Psoas muscle (tissue), 8 donors: ENCODE measurements around the gene SLC35B1. TPM values are rescaled to one million over a fixed set of nuclear protein-coding genes. Genes with fewer than 3 reads are reported as not detected.

ENCODE experiments used
- ATAC-seq, 4 donors: fragments of 200-7000 bp; cut with Tn5 transposase; one replicate each; pipeline ENCODE4 v1.9.1; 2020; ENCODE audit warnings: moderate library complexity in 3 of 4, mild to moderate bottlenecking in 2 of 4
- DNase-seq, 2 donors: peaks; one replicate each; pipeline ENCODE4 v3.0.0-alpha.2; 2020
- H3K27ac ChIP-seq: fragments of 200-600 bp; one replicate; pipeline ENCODE4 v1.8.0; 2022
- H3K27me3 ChIP-seq, 3 donors: fragments of 200-600 bp in 1 of 3; one replicate each; pipeline versions ENCODE4 v1.6.1 to v1.8.0; 2013 to 2022; ENCODE audit warnings: low read length in 2 of 3, mild to moderate bottlenecking in 2 of 3, moderate library complexity in 1 of 3; ENCODE audit not compliant: insufficient read depth in 3 of 3
- H3K36me3 ChIP-seq, 2 donors: fragments of 200-600 bp in 1 of 2; one replicate each; pipeline versions ENCODE4 v1.6.1 to v1.8.0; 2013 to 2022; ENCODE audit warnings: low read depth in 1 of 2, mild to moderate bottlenecking in 1 of 2, moderate library complexity in 1 of 2; ENCODE audit not compliant: insufficient read depth in 1 of 2
- H3K4me1 ChIP-seq: fragments of 200-600 bp; one replicate; pipeline ENCODE4 v1.8.0; 2022
- H3K4me3 ChIP-seq: fragments of 200-600 bp; one replicate; pipeline ENCODE4 v1.8.0; 2022; ENCODE audit warnings: mild to moderate bottlenecking
- H3K9me3 ChIP-seq: fragments of 200-600 bp; one replicate; pipeline ENCODE4 v1.8.0; 2022
- WGBS, 3 donors: extraction: QIAGEN DNeasy Blood & Tissue Kit; methylation state at CpG; one replicate each; pipeline versions ENCODE4 v1.1.6 to v1.1.7; 2013; 5-methylcytosine and 5-hydroxymethylcytosine counted together
- intact Hi-C, 2 donors: fragments of 100-400 bp; cut with DNase I; formaldehyde crosslinking; loops; one replicate each; pipeline versions ENCODE4 v1.11.0 to v1.14.2; 2022
- polyA plus RNA-seq, 3 donors: library from polyadenylated mRNA; stranded (reverse); fragments of 200-250 nt; gene quantifications; one replicate each; pipeline ENCODE4 v1.2.3, GENCODE V29; 2013
- total RNA-seq, 4 donors: library from RNA; stranded (reverse); fragmentation: NEBNext Ultra II Directional in 2 of 4; extraction: Animal tissue kit (Norgen Biotek cat#: 25700) in 2 of 4; gene quantifications; one replicate each; pipeline versions ENCODE4 v1.2.1 to v1.2.4, GENCODE V29; 2021 to 2023
- TF ChIP-seq, protein P1 (sequence below): fragments of 200-600 bp; IDR thresholded peaks from one replicate; pipeline ENCODE4 v1.8.0; 2022; ENCODE audit warnings: antibody characterized with exemption
- donor health status: healthy with polysubstance abuse.
- donor health status: DM: no; HTN: no; CAD: no; lungs with moderate emphysema.
- donor health status: Bipolar disorder and iron deficiency.
- donor health status: healthy.
- donor health status: DM: yes; HTN: yes; CAD: no.
- donor health status: DM: no; HTN: no; CAD: no.
- donor health status: DM: no; HTN: no; CAD: no.
- donor health status: DM: yes; HTN: yes; CAD: no.

Gene SLC35B1
- total and polyA plus RNA-seq, 7 donors, result 39.5 to 85.7 (median 66.2) TPM

DNA sequence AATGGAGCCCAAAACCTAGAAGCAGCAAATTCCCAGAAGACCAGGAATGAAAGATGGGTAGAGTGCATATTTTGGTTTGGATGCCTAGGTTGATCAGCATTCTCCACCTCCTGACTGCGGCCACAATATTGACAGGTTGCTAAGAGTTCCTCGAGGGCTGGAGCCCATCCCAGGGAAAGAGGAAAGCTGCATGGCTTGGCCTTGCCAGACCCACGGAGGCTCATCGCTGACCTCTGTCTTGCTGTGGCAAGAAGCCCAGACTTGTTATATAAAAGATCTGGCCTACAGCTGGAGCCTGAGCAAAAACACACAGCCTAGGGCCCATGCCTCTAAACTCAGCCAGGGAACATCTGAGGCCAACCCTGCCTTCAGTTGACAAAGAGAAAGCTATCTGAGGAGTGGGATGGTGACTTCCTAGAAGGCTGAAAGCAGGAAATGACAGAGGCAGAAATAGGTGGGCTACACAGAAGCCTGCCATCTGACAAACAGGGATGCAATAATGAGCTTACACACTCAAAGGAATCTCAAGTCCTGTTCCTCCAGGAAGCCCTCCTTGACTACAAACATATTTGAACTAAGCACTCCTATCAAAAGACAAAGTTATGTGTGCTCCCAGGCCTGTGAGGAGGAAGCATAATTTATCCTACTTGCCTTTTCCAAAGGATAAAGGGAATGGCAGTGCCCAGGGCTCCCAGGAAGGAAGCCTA, 22.5 kb upstream of the SLC35B1 start:
- Histone ChIP-seq H3K9me3 (no peaks in the 10 kb centered on the region), H3K27me3 (no peaks in the 10 kb centered on the region), H3K27ac (peak overlapping the region; percentile 43), H3K4me1 (peaks cover 26% of the 10 kb centered on the region), H3K4me3 (no peak overlapping the region), H3K36me3 (no peaks in the 10 kb centered on the region)
- intact Hi-C loops, result no loop called here
- ATAC-seq, result peak; percentile 72 to 94 (median 92)
- DNase-seq, result peak; percentile 74 to 86
- whole genome bisulfite sequencing, 3 donors, result 1 to 9% (median 3%) methylated on average over 4 of the region's 4 CpGs
- TF ChIP-seq, protein P1, sequence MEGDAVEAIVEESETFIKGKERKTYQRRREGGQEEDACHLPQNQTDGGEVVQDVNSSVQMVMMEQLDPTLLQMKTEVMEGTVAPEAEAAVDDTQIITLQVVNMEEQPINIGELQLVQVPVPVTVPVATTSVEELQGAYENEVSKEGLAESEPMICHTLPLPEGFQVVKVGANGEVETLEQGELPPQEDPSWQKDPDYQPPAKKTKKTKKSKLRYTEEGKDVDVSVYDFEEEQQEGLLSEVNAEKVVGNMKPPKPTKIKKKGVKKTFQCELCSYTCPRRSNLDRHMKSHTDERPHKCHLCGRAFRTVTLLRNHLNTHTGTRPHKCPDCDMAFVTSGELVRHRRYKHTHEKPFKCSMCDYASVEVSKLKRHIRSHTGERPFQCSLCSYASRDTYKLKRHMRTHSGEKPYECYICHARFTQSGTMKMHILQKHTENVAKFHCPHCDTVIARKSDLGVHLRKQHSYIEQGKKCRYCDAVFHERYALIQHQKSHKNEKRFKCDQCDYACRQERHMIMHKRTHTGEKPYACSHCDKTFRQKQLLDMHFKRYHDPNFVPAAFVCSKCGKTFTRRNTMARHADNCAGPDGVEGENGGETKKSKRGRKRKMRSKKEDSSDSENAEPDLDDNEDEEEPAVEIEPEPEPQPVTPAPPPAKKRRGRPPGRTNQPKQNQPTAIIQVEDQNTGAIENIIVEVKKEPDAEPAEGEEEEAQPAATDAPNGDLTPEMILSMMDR, result no peak

DNA sequence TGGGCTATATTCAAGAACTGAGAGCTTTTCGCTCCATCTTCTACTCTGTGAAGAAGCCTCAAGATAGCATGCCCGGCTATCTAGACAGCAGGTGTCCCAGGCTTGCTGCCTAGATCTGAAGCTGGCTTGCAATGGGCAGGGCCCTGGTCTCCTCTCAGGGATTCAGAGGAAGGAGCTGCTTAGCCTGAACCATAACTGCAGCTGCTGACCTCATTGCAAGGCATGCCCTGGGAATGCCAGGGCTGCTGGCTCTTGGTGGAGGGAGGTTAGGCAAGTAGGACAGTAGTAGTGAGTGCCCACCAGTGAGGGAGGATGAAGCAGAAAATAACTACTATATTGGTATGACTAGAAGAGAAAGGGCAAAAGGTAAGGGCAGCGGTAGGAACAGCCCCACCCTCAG, 21.3 kb upstream of the SLC35B1 start:
- Histone ChIP-seq H3K4me3 (no peak overlapping the region), H3K27ac (peak overlapping the region; percentile 43), H3K9me3 (no peaks in the 10 kb centered on the region), H3K4me1 (peaks cover 26% of the 10 kb centered on the region), H3K27me3 (no peaks in the 10 kb centered on the region), H3K36me3 (no peaks in the 10 kb centered on the region)
- 25 to 43% (median 32%) methylated on average over 3 of the region's 3 CpGs for WGBS, 3 donors
- DNase-seq (no peak), ATAC-seq (peak; percentile 58 to 62 (median 59))
- TF ChIP-seq, protein P1, result no peak
- intact Hi-C loops, result loop anchor here in 1 of 2 donors (5.0 kb wide), 1 partner anchor 123 kb away; no protein-coding TSS in a partner anchor

DNA sequence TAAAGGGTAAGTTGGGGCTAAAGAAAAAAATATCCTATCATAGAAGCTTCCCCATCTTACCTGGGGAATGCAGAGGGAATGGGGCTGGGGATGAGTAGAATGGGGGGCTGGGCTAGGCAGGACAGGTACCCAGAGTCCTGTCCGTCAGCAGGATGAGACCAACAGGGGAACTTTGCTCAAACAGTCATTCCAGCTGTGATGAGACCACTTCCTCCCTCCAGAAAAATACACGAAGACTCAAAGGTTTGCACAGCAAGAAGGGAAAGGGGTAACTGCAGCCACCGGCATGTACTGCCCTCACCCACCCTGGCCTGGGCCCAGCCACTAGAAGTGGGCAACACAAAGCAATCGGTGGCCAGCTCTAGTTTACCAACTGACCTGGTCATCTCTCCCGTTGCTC, 20.7 kb upstream of the SLC35B1 start:
- DNase-seq (no peak), ATAC-seq (no peak)
- intact Hi-C loops, result loop anchor here in 1 of 2 donors (5.0 kb wide), 1 partner anchor 124 kb away; no protein-coding TSS in a partner anchor
- H3K36me3 ChIP-seq, result no peaks in the 10 kb centered on the region
- H3K27me3 ChIP-seq, result no peaks in the 10 kb centered on the region
- 54 to 60% (median 54%) methylated on average over 5 of the region's 5 CpGs for WGBS, 3 donors
- peaks cover 26% of the 10 kb centered on the region for H3K4me1 ChIP-seq
- H3K4me3 ChIP-seq, result no peak overlapping the region
- TF ChIP-seq, protein P1, result no peak
- no peak overlapping the region for H3K27ac ChIP-seq
- no peaks in the 10 kb centered on the region for H3K9me3 ChIP-seq

DNA sequence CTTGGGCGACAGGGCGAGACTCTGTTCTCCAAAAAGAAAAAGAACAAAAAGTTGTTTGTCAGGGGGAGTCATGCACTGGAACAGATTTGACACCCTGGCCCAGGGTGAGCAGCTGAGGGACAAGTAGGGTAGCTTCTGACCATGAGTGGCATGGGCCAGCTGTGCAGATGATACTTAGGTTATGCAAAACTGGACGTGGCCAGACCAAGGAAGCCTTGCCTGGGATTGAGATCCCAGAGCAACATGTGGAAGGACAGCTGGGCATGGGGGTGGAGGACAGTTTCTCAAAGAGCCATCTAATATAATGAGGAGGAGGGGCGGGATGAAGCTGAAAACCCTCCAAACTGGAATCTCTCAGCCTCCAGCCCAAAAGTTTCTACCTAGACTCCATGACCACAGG, 19.6 kb upstream of the SLC35B1 start:
- H3K27ac ChIP-seq, result peak overlapping the region; percentile 5
- H3K4me3 ChIP-seq, result no peak overlapping the region
- DNase-seq (no peak), ATAC-seq (no peak)
- peaks cover 26% of the 10 kb centered on the region for H3K4me1 ChIP-seq
- TF ChIP-seq, protein P1, result no peak
- intact Hi-C loops, result loop anchor here in 1 of 2 donors (5.0 kb wide), 1 partner anchor 125 kb away; no protein-coding TSS in a partner anchor
- H3K36me3 ChIP-seq, result no peaks in the 10 kb centered on the region
- H3K9me3 ChIP-seq, result no peaks in the 10 kb centered on the region
- WGBS, 3 donors, result 55 to 76% (median 65%) methylated on average over 4 of the region's 4 CpGs
- no peaks in the 10 kb centered on the region for H3K27me3 ChIP-seq
